ENCODE results near the gene KLK1. TPM values are rescaled to one million over a fixed set of nuclear protein-coding genes. Genes with fewer than 3 reads are reported as not detected.

The KLK1 gene
- total and polyA plus RNA-seq, 2 of the 13 experiments (the other 11 are each of a cell fraction or from before 2014, with no cell fraction given), result not detected

- 0 out of 2 replicates have a peak, but pooled peaks have one; percentile 9 for TF ChIP-seq PPARG (CRISPR knock-in tag; conservative IDR thresholded peaks at IDR 0.05)
- peak; percentile 25; the same call in 1 of the 2 replicates for TF ChIP-seq MXD3 (CRISPR knock-in tag; IDR thresholded peaks at IDR 0.05)
- no peak for TF ChIP-seq FUBP1 (CRISPR knock-in tag; IDR thresholded peaks at IDR 0.05; ENCODE audit: borderline replicate concordance)
- TF ChIP-seq ZZZ3 (CRISPR knock-in tag; IDR thresholded peaks at IDR 0.05; ENCODE audit: borderline replicate concordance), result peak; percentile 71; the same call in 1 of the 2 replicates
- no peak for TF ChIP-seq ZNF629 (CRISPR knock-in tag; conservative IDR thresholded peaks at IDR 0.05)
- no peak; the same call in 1 of the 2 replicates for TF ChIP-seq ZNF225 (CRISPR knock-in tag; IDR thresholded peaks at IDR 0.05)
- TF ChIP-seq HNF4G (IDR thresholded peaks at IDR 0.05; ENCODE audit: borderline replicate concordance, low read depth, low read length), result peak; percentile 20; the same call in 1 of the 2 replicates
- TF ChIP-seq HNF4G (CRISPR knock-in tag; IDR thresholded peaks at IDR 0.05; ENCODE audit: borderline replicate concordance, low read depth), result no peak
- TF ChIP-seq SALL1 (CRISPR knock-in tag; IDR thresholded peaks at IDR 0.05), result peak; percentile 37
- TF ChIP-seq JDP2 (CRISPR knock-in tag; IDR thresholded peaks at IDR 0.05; ENCODE audit: borderline replicate concordance), result peak; percentile 30; the same call in 1 of the 2 replicates
- TF ChIP-seq ZNF451 (CRISPR knock-in tag; IDR thresholded peaks at IDR 0.05), result no peak
- TF ChIP-seq ZNF770 (CRISPR knock-in tag; IDR thresholded peaks at IDR 0.05), result no peak
- 0 out of 2 replicates have a peak, but pooled peaks have one; percentile 53 for TF ChIP-seq CHCHD3 (CRISPR knock-in tag; IDR thresholded peaks at IDR 0.05)
- no peak for TF ChIP-seq ZBTB1 (CRISPR knock-in tag; IDR thresholded peaks at IDR 0.05; ENCODE audit: borderline replicate concordance)
- 0 out of 2 replicates have a peak, but pooled peaks have one; percentile 19 for TF ChIP-seq IKZF5 (CRISPR knock-in tag; IDR thresholded peaks at IDR 0.05)
- TF ChIP-seq ZBTB33 (CRISPR knock-in tag; IDR thresholded peaks at IDR 0.05), result 0 out of 2 replicates have a peak, but pooled peaks have one; percentile 10
- no peak for TF ChIP-seq ZNF713 (CRISPR knock-in tag; IDR thresholded peaks at IDR 0.05)
- no peak for TF ChIP-seq SP1 (IDR thresholded peaks at IDR 0.05)
- peak; percentile 84 for TF ChIP-seq SP1 (CRISPR knock-in tag; IDR thresholded peaks at IDR 0.05)
- peak; percentile 96 for TF ChIP-seq TFDP1 (CRISPR knock-in tag; IDR thresholded peaks at IDR 0.05; ENCODE audit: borderline replicate concordance)
Observed at GRCh38 chr19:50804420-50805272, 18.9 kb downstream of the KLK1 start (continued).

All from HepG2 (cell line).